PFSK-1 (cell line): Measurements from ENCODE around the gene SUZ12.
"Not testable (repeated sequence)": the region's sequence is repeated elsewhere in the genome, so short reads cannot be mapped to it uniquely, and the experiment has no call there.

ENCODE experiments used
- POLR2AphosphoS5 ChIP-seq: IDR thresholded peaks from 2 replicates; pipeline ENCODE4 v1.6.1; 2012; ENCODE audit warnings: low read depth, mild to moderate bottlenecking, control low read depth, low read length, moderate library complexity
- REST ChIP-seq, 2 experiments: IDR thresholded peaks; 2 replicates each; pipeline versions ENCODE4 v1.6.1 to v1.8.0; 2011 to 2012; ENCODE audit warnings: low read depth in 2 of 2, low read length in 2 of 2, control low read depth in 1 of 2, inconsistent platforms in 1 of 2, mild to moderate bottlenecking in 1 of 2, moderate library complexity in 1 of 2; ENCODE audit not compliant: insufficient read depth in 1 of 2
- SIN3A ChIP-seq: IDR thresholded peaks from 2 replicates; pipeline ENCODE4 v1.6.1; 2012; ENCODE audit warnings: mild to moderate bottlenecking, low read length, moderate library complexity, borderline replicate concordance; ENCODE audit not compliant: insufficient read depth
- TAF1 ChIP-seq: IDR thresholded peaks from 2 replicates; pipeline ENCODE4 v1.6.1; 2012; ENCODE audit warnings: low read length, control low read depth, borderline replicate concordance; ENCODE audit not compliant: insufficient read depth

DNA sequence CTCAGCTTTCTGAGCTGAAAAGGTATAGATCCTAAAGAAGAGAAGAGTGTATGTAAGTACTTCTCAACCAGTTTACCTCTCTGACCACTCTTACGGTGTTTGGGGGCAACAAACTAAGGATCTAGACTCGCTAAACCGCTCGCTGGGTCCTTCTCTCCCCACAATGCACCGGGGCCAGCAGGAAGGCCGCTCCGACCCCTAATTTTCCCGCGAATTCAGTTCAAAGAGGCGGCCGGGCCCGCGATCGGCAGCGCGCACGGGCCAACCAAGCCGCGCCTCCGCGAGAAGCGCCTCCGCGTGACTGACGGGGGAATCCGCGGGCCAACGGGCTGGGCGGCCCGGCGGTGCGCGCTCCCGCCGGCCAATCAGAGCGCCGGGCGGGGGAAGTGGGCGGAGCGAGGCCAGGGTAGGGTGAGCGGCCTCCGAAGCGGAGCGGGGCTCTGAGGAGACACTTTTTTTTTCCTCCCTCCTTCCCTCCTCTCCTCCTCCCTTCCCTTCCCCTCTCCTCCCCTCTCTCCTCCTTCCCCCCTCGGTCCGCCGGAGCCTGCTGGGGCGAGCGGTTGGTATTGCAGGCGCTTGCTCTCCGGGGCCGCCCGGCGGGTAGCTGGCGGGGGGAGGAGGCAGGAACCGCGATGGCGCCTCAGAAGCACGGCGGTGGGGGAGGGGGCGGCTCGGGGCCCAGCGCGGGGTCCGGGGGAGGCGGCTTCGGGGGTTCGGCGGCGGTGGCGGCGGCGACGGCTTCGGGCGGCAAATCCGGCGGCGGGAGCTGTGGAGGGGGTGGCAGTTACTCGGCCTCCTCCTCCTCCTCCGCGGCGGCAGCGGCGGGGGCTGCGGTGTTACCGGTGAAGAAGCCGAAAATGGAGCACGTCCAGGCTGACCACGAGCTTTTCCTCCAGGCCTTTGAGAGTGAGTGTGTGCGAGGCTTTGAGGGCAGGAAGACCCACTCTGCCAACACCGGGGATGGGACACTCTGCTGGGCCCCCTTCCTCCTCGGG lies at the start of gene SUZ12:
- TF ChIP-seq REST (IDR thresholded peaks at IDR 0.05; ENCODE audit: insufficient read depth in 1 of 2, low read depth in 2 of 2, low read length in 2 of 2); SIN3A: not testable (repeated sequence)
- TF ChIP-seq POLR2AphosphoS5: peak; percentile 81
- TF ChIP-seq TAF1: peak; percentile 44; the same call in 1 of the 2 replicates
